Activated effector memory CD4-positive, alpha-beta T cell treated with Interleukin-2 at 50 U/mL for 16 hours (primary cell): ENCODE data around the gene PRKCE.

Experiments used
- DNase-seq: peaks from one replicate; pipeline ENCODE4 v3.0.0-alpha.2; 2020

PRKCE gene

GRCh38 chr2:45814951-45815621 lies 163.6 kb downstream of the PRKCE start:
- no peak for DNase-seq

- DNase-seq = no peak
Measured at GRCh38 chr2:45816272-45816671, 164.8 kb downstream of the PRKCE start.

GRCh38 chr2:45818591-45818990 lies 167.1 kb downstream of the PRKCE start:
- DNase-seq = no peak

GRCh38 chr2:45820048-45820447 lies 168.6 kb downstream of the PRKCE start:
- DNase-seq = no peak

- DNase-seq = no peak
Measured at GRCh38 chr2:45821558-45822271, 170.2 kb downstream of the PRKCE start.

- no peak for DNase-seq
Measured at GRCh38 chr2:45822272-45822630, 170.8 kb downstream of the PRKCE start.

GRCh38 chr2:45823723-45824206 lies 172.3 kb downstream of the PRKCE start:
- DNase-seq = no peak

- DNase-seq = no peak
Measured at GRCh38 chr2:45825001-45825651, 173.7 kb downstream of the PRKCE start.

- no peak for DNase-seq
Measured at GRCh38 chr2:45826460-45826859, 175.0 kb downstream of the PRKCE start.

- DNase-seq = no peak
Measured at GRCh38 chr2:45826884-45827635, 175.6 kb downstream of the PRKCE start.

- no peak for DNase-seq
Measured at GRCh38 chr2:45830322-45830721, 178.8 kb downstream of the PRKCE start.

GRCh38 chr2:45833301-45833967 lies 182.0 kb downstream of the PRKCE start:
- no peak for DNase-seq

GRCh38 chr2:45833968-45834344 lies 182.5 kb downstream of the PRKCE start:
- no peak for DNase-seq

GRCh38 chr2:45834372-45834771 lies 182.9 kb downstream of the PRKCE start:
- no peak for DNase-seq

- no peak for DNase-seq
Measured at GRCh38 chr2:45834858-45835257, 183.4 kb downstream of the PRKCE start.

- no peak for DNase-seq
Measured at GRCh38 chr2:45836316-45836715, 184.8 kb downstream of the PRKCE start.

- no peak for DNase-seq
Measured at GRCh38 chr2:45836740-45837139, 185.3 kb downstream of the PRKCE start.

GRCh38 chr2:45837812-45838341 lies 186.4 kb downstream of the PRKCE start:
- DNase-seq = no peak

GRCh38 chr2:45839508-45840251 lies 188.2 kb downstream of the PRKCE start:
- DNase-seq = no peak

- no peak for DNase-seq
Measured at GRCh38 chr2:45840481-45840880, 189.0 kb downstream of the PRKCE start.

- DNase-seq = no peak
Measured at GRCh38 chr2:45841752-45842407, 190.4 kb downstream of the PRKCE start.
